ENCODE measurements around the gene C9orf152. TPM values are rescaled to one million over a fixed set of nuclear protein-coding genes. Genes with fewer than 3 reads are reported as not detected.

The C9orf152 gene
- total and polyA plus RNA-seq, 10 of the 15 experiments (the other 5 are each of a cell fraction or from before 2014, with no cell fraction given) = 0.04 TPM; not detected in 9

DNA sequence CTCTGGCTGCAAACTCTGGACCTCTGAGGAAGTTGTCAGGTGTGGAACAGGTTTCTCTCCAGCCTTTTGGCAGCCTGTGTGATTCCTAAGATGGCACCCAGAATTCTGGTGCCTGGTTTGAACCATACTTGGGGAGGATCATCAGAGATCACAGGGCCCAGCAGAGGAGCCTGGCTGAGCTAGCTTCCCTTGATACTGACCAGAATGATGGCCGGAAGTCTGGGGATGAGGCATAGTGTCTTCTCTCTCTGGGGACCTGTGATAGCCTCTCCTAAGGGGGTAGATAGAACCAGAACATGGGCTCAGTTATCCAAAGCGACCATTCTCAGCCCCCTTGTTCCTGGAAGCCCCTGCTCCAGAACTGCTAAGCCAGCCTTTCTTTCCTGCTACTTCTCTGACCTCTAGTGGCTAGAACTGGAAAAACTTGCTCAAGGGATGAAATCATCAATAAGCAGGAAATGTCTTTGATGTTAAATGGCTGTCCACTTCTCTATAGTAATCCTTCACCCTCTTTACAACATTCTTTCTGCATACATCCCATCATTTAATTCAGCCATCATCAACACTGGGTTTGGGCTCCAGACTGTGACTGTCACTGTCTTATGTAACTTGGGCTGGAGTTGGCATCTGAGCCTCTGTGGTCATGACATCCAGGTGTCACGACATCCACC, 55.1 kb downstream of the C9orf152 start (continued):
- TF ChIP-seq ZBTB40 (IDR thresholded peaks at IDR 0.05; ENCODE audit: borderline replicate concordance) (no peak), BRCA1 (IDR thresholded peaks at IDR 0.05; ENCODE audit: low read depth, low read length) (no peak), PAX5 (IDR thresholded peaks at IDR 0.05; ENCODE audit: borderline replicate concordance, low read depth, low read length) (no peak), MLLT1 (IDR thresholded peaks at IDR 0.05) (no peak), GABPA (IDR thresholded peaks at IDR 0.05; ENCODE audit: low read depth) (no peak), ZNF687 (IDR thresholded peaks at IDR 0.05) (no peak), WRNIP1 (IDR thresholded peaks at IDR 0.05; ENCODE audit: borderline replicate concordance, low read depth, low read length) (peak; percentile 7; the same call in 1 of the 2 replicates), ZNF622 (IDR thresholded peaks at IDR 0.05) (no peak), CHD4 (IDR thresholded peaks at IDR 0.05) (no peak), CHD1 (IDR thresholded peaks at IDR 0.05; ENCODE audit: low read depth, low read length) (no peak), SREBF1 (IDR thresholded peaks at IDR 0.05; ENCODE audit: low read length) (no peak), SMAD1 (IDR thresholded peaks at IDR 0.05; ENCODE audit: low read depth, partially characterized antibody) (no peak)
- TF ChIP-seq, protein P1, sequence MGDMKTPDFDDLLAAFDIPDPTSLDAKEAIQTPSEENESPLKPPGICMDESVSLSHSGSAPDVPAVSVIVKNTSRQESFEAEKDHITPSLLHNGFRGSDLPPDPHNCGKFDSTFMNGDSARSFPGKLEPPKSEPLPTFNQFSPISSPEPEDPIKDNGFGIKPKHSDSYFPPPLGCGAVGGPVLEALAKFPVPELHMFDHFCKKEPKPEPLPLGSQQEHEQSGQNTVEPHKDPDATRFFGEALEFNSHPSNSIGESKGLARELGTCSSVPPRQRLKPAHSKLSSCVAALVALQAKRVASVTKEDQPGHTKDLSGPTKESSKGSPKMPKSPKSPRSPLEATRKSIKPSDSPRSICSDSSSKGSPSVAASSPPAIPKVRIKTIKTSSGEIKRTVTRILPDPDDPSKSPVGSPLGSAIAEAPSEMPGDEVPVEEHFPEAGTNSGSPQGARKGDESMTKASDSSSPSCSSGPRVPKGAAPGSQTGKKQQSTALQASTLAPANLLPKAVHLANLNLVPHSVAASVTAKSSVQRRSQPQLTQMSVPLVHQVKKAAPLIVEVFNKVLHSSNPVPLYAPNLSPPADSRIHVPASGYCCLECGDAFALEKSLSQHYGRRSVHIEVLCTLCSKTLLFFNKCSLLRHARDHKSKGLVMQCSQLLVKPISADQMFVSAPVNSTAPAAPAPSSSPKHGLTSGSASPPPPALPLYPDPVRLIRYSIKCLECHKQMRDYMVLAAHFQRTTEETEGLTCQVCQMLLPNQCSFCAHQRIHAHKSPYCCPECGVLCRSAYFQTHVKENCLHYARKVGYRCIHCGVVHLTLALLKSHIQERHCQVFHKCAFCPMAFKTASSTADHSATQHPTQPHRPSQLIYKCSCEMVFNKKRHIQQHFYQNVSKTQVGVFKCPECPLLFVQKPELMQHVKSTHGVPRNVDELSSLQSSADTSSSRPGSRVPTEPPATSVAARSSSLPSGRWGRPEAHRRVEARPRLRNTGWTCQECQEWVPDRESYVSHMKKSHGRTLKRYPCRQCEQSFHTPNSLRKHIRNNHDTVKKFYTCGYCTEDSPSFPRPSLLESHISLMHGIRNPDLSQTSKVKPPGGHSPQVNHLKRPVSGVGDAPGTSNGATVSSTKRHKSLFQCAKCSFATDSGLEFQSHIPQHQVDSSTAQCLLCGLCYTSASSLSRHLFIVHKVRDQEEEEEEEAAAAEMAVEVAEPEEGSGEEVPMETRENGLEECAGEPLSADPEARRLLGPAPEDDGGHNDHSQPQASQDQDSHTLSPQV (IDR thresholded peaks at IDR 0.05) = no peak
- TF ChIP-seq, protein P2, sequence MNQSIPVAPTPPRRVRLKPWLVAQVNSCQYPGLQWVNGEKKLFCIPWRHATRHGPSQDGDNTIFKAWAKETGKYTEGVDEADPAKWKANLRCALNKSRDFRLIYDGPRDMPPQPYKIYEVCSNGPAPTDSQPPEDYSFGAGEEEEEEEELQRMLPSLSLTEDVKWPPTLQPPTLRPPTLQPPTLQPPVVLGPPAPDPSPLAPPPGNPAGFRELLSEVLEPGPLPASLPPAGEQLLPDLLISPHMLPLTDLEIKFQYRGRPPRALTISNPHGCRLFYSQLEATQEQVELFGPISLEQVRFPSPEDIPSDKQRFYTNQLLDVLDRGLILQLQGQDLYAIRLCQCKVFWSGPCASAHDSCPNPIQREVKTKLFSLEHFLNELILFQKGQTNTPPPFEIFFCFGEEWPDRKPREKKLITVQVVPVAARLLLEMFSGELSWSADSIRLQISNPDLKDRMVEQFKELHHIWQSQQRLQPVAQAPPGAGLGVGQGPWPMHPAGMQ (IDR thresholded peaks at IDR 0.05; ENCODE audit: borderline replicate concordance) = no peak

Measured in GM12878 (cell line).